Measurements from ENCODE around the gene OR1Q1. TPM values are rescaled to one million over a fixed set of nuclear protein-coding genes. Genes with fewer than 3 reads are reported as not detected.

Gene OR1Q1
- polyA plus RNA-seq (not detected in 3 replicates), polyA minus RNA-seq (not detected in 3 replicates)
- polyA plus RNA-seq (2011; ENCODE audit: low read depth) = not detected
- not detected in 2 replicates for polyA plus RNA-seq (2011; cell fraction: cytosol; rRNA removed)
- not detected in 2 replicates for polyA plus RNA-seq (2011; cell fraction: nucleus; rRNA removed)
- not detected in 2 replicates for polyA plus RNA-seq (2012; ENCODE audit: low replicate concordance)
- polyA minus RNA-seq (2011; cell fraction: cytosol; rRNA and poly(A)+ RNA removed) = not detected
- not detected in 2 replicates for polyA minus RNA-seq (2011; cell fraction: nucleus; rRNA and poly(A)+ RNA removed)

- no peak for DNase-seq (ENCODE audit: low read depth, low spot score)
- TF ChIP-seq EZH2 (IDR thresholded peaks at IDR 0.05; ENCODE audit: low read length) = no peak
- TF ChIP-seq, protein P1, sequence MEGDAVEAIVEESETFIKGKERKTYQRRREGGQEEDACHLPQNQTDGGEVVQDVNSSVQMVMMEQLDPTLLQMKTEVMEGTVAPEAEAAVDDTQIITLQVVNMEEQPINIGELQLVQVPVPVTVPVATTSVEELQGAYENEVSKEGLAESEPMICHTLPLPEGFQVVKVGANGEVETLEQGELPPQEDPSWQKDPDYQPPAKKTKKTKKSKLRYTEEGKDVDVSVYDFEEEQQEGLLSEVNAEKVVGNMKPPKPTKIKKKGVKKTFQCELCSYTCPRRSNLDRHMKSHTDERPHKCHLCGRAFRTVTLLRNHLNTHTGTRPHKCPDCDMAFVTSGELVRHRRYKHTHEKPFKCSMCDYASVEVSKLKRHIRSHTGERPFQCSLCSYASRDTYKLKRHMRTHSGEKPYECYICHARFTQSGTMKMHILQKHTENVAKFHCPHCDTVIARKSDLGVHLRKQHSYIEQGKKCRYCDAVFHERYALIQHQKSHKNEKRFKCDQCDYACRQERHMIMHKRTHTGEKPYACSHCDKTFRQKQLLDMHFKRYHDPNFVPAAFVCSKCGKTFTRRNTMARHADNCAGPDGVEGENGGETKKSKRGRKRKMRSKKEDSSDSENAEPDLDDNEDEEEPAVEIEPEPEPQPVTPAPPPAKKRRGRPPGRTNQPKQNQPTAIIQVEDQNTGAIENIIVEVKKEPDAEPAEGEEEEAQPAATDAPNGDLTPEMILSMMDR (optimal IDR thresholded peaks at IDR 0.05 in 1 of 3, IDR thresholded peaks at IDR 0.05 in 1 of 3, conservative IDR thresholded peaks at IDR 0.05 in 1 of 3; ENCODE audit: extremely low read depth in 1 of 3, insufficient read depth in 2 of 3, low read length in 3 of 3) = no peak
Measured at GRCh38 chr9:122614362-122614761, at the start of gene OR1Q1. OR1Q1 (plus strand) TSS chr9:122614738; CDS start chr9:122614738, 0 bp downstream.

GRCh38 chr9:122567901-122568300 is 46.6 kb upstream of the OR1Q1 start:
- TF ChIP-seq, protein P1 (optimal IDR thresholded peaks at IDR 0.05 in 1 of 3, IDR thresholded peaks at IDR 0.05 in 1 of 3, conservative IDR thresholded peaks at IDR 0.05 in 1 of 3; ENCODE audit: extremely low read depth in 1 of 3, insufficient read depth in 2 of 3, low read length in 3 of 3) = no peak
- TF ChIP-seq EZH2 (IDR thresholded peaks at IDR 0.05; ENCODE audit: low read length) = no peak
- FAIRE-seq (no peak), DNase-seq (ENCODE audit: low read depth, low spot score) (no peak)
- Histone ChIP-seq H3K27me3 (ENCODE audit: control insufficient read depth, extremely low read depth, insufficient read depth, low read length) (no peaks in the 10 kb centered on the region), H3K4me3 (ENCODE audit: control insufficient read depth in 2 of 3, extremely low read depth in 1 of 3, insufficient read depth in 2 of 3, low read depth in 1 of 3, low read length in 3 of 3) (no peak overlapping the region), H3K27ac (ENCODE audit: control insufficient read depth, insufficient read depth, low read length) (no peak overlapping the region), H3K79me2 (ENCODE audit: control insufficient read depth, insufficient read depth, low read length) (no peaks in the 10 kb centered on the region), H2AFZ (ENCODE audit: control insufficient read depth, low read length) (no peak overlapping the region), H3K4me1 (ENCODE audit: control insufficient read depth, extremely low read depth, insufficient read depth, low read length) (no peaks in the 10 kb centered on the region), H3K36me3 (ENCODE audit: control insufficient read depth in 2 of 2, extremely low read depth in 1 of 2, insufficient read depth in 2 of 2, low read length in 2 of 2) (no peaks in the 10 kb centered on the region), H4K20me1 (ENCODE audit: control insufficient read depth, extremely low read depth, insufficient read depth, low read length) (no peaks in the 10 kb centered on the region), H3K9me1 (ENCODE audit: control insufficient read depth, extremely low read depth, insufficient read depth, low read length) (no peaks in the 10 kb centered on the region), H3K9me3 (ENCODE audit: control insufficient read depth, low read depth, low read length) (no peaks in the 10 kb centered on the region), H3K9ac (ENCODE audit: control insufficient read depth, extremely low read depth, insufficient read depth, low read length) (no peak overlapping the region), H3K4me2 (ENCODE audit: control insufficient read depth, extremely low read depth, insufficient read depth, low read depth, low read length) (no peak overlapping the region)
- dilution Hi-C loops (cut with MboI; ENCODE audit: extremely low pct_ligation_motif_present, low sequenced_read_pairs) = no loop called here

More at GRCh38 chr9:122614362-122614761, at the start of gene OR1Q1:
- no peaks in the 10 kb centered on the region for H3K9me3 ChIP-seq (ENCODE audit: control insufficient read depth, low read depth, low read length)
- FAIRE-seq = no peak
- no peak within 1 kb of the TSS for H3K4me2 ChIP-seq (ENCODE audit: control insufficient read depth, extremely low read depth, insufficient read depth, low read depth, low read length)
- H3K79me2 ChIP-seq (ENCODE audit: control insufficient read depth, insufficient read depth, low read length) = no peaks in the 10 kb centered on the region
- no peak within 1 kb of the TSS for H2AFZ ChIP-seq (ENCODE audit: control insufficient read depth, low read length)
- no peak within 1 kb of the TSS for H3K9ac ChIP-seq (ENCODE audit: control insufficient read depth, extremely low read depth, insufficient read depth, low read length)
- no peaks in the 10 kb centered on the region for H3K27me3 ChIP-seq (ENCODE audit: control insufficient read depth, extremely low read depth, insufficient read depth, low read length)
- dilution Hi-C loops (cut with MboI; ENCODE audit: extremely low pct_ligation_motif_present, low sequenced_read_pairs) = no loop called here
- no peaks in the 10 kb centered on the region for H3K9me1 ChIP-seq (ENCODE audit: control insufficient read depth, extremely low read depth, insufficient read depth, low read length)
- no peaks in the 10 kb centered on the region for H3K4me1 ChIP-seq (ENCODE audit: control insufficient read depth, extremely low read depth, insufficient read depth, low read length)
- H3K36me3 ChIP-seq (ENCODE audit: control insufficient read depth in 2 of 2, extremely low read depth in 1 of 2, insufficient read depth in 2 of 2, low read length in 2 of 2) = no peaks in the 10 kb centered on the region
- no peak within 1 kb of the TSS for H3K4me3 ChIP-seq (ENCODE audit: control insufficient read depth in 2 of 3, extremely low read depth in 1 of 3, insufficient read depth in 2 of 3, low read depth in 1 of 3, low read length in 3 of 3)
- H4K20me1 ChIP-seq (ENCODE audit: control insufficient read depth, extremely low read depth, insufficient read depth, low read length) = no peaks in the 10 kb centered on the region
- H3K27ac ChIP-seq (ENCODE audit: control insufficient read depth, insufficient read depth, low read length) = no peak within 1 kb of the TSS

Measured in keratinocyte (primary cell).